ENCODE data around the gene DLEC1. TPM values are rescaled to one million over a fixed set of nuclear protein-coding genes. Genes with fewer than 3 reads are reported as not detected.
A peak's percentile ranks its signal among the peaks of the same experiment; 100 is the strongest.

Gene DLEC1
- total and polyA plus RNA-seq, 2 experiments from 2014 or later: 0.31 to 0.66 TPM

DNA sequence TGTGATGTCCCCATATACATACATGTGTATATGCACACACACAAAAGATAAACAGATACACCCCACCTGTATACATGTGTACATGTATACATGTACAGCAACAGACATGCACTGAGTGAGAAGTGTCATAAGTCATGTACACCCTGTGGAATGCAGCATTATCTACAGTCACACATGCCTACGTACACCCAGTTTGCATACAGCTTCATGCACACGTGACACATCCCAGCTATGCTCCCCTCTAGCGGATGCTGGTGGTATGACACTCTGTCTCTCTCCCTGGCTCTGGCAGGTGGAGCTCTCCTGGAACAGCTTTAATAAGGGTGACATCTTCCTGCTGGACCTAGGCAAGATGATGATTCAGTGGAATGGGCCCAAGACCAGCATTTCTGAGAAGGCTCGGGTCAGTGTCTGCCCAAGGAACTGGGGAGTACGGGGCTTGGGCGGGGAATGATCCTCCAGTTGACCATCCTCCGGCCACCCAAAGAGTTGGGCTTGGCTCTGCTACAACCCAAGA, 42.2 kb upstream of the DLEC1 start (continued):
- TF ChIP-seq CREB1 (CRISPR knock-in tag; IDR thresholded peaks at IDR 0.05; ENCODE audit: low read depth) (peak; percentile 48), ZNF331 (CRISPR knock-in tag; IDR thresholded peaks at IDR 0.05; ENCODE audit: low read depth) (no peak), POLR2AphosphoS5 (IDR thresholded peaks at IDR 0.05; ENCODE audit: low read depth) (no peak)

- Mint-ChIP-seq H3K27me3 (ENCODE audit: insufficient read depth, low read depth, poor library complexity) (peaks cover 12% of the 10 kb centered on the region), H3K9me3 (no peaks in the 10 kb centered on the region), H3K4me1 (peaks cover 21% of the 10 kb centered on the region), H3K27ac (no peak overlapping the region), H3K36me3 (ENCODE audit: low read depth) (0 out of 3 replicates have a peak, but pooled peaks cover 3% of the 10 kb centered on the region), H3K4me3 (no peak overlapping the region)
- Histone ChIP-seq H3K27ac (ENCODE audit: low read depth) (no peak overlapping the region), H3K9me2 (ENCODE audit: insufficient read depth) (no peaks in the 10 kb centered on the region), H3K4me2 (no peak overlapping the region), H4K20me1 (replicated peaks; ENCODE audit: insufficient read depth) (no peaks in the 10 kb centered on the region), H3K4me3 (no peak overlapping the region), H3K4me1 (ENCODE audit: insufficient read depth) (peaks cover 18% of the 10 kb centered on the region), H3F3A (replicated peaks; ENCODE audit: low read depth) (peaks cover 4% of the 10 kb centered on the region; the same call in 1 of the 2 replicates), H2AFZ (no peak overlapping the region), H3K27me3 (ENCODE audit: insufficient read depth) (no peaks in the 10 kb centered on the region; the same call in 1 of the 2 replicates), H3K79me2 (replicated peaks; ENCODE audit: insufficient read depth) (no peaks in the 10 kb centered on the region), H3K36me3 (ENCODE audit: insufficient read depth) (no peaks in the 10 kb centered on the region)
- ATAC-seq: no peak
- TF ChIP-seq ZNF114 (CRISPR knock-in tag; IDR thresholded peaks at IDR 0.05): no peak
- no peak for TF ChIP-seq CREB1 (CRISPR knock-in tag; IDR thresholded peaks at IDR 0.05; ENCODE audit: low read depth)
- no peak for TF ChIP-seq ZNF331 (CRISPR knock-in tag; IDR thresholded peaks at IDR 0.05; ENCODE audit: low read depth)
- no peak for TF ChIP-seq NANOG (IDR thresholded peaks at IDR 0.05; ENCODE audit: borderline replicate concordance)
- TF ChIP-seq, protein P1, sequence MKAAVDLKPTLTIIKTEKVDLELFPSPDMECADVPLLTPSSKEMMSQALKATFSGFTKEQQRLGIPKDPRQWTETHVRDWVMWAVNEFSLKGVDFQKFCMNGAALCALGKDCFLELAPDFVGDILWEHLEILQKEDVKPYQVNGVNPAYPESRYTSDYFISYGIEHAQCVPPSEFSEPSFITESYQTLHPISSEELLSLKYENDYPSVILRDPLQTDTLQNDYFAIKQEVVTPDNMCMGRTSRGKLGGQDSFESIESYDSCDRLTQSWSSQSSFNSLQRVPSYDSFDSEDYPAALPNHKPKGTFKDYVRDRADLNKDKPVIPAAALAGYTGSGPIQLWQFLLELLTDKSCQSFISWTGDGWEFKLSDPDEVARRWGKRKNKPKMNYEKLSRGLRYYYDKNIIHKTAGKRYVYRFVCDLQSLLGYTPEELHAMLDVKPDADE (IDR thresholded peaks at IDR 0.05): no peak
- TF ChIP-seq POLR2AphosphoS5 (IDR thresholded peaks at IDR 0.05; ENCODE audit: low read depth): no peak
- TF ChIP-seq JUNB (IDR thresholded peaks at IDR 0.05; ENCODE audit: unreplicated experiment): no peak
- TF ChIP-seq, protein P2, sequence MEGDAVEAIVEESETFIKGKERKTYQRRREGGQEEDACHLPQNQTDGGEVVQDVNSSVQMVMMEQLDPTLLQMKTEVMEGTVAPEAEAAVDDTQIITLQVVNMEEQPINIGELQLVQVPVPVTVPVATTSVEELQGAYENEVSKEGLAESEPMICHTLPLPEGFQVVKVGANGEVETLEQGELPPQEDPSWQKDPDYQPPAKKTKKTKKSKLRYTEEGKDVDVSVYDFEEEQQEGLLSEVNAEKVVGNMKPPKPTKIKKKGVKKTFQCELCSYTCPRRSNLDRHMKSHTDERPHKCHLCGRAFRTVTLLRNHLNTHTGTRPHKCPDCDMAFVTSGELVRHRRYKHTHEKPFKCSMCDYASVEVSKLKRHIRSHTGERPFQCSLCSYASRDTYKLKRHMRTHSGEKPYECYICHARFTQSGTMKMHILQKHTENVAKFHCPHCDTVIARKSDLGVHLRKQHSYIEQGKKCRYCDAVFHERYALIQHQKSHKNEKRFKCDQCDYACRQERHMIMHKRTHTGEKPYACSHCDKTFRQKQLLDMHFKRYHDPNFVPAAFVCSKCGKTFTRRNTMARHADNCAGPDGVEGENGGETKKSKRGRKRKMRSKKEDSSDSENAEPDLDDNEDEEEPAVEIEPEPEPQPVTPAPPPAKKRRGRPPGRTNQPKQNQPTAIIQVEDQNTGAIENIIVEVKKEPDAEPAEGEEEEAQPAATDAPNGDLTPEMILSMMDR (conservative IDR thresholded peaks at IDR 0.05; ENCODE audit: low read depth in 2 of 2): no peak
- no peak for TF ChIP-seq STAT1 (IDR thresholded peaks at IDR 0.05; ENCODE audit: unreplicated experiment)
- DNase-seq (ENCODE audit: low spot score): no peak
Observed at GRCh38 chr3:37997342-37997741, 41.7 kb upstream of the DLEC1 start.

- H3K4me3 Mint-ChIP-seq: no peak overlapping the region; the same call in 2 of the 3 replicates
Observed at GRCh38 chr3:37997791-37998370, 41.1 kb upstream of the DLEC1 start.

More at GRCh38 chr3:37997791-37998370, 41.1 kb upstream of the DLEC1 start:
- Mint-ChIP-seq H3K4me1 (peaks cover 21% of the 10 kb centered on the region), H3K9me3 (no peaks in the 10 kb centered on the region), H3K27ac (no peak overlapping the region), H3K36me3 (ENCODE audit: low read depth) (0 out of 3 replicates have a peak, but pooled peaks cover 3% of the 10 kb centered on the region), H3K27me3 (ENCODE audit: insufficient read depth, low read depth, poor library complexity) (peaks cover 10% of the 10 kb centered on the region)
- H3K36me3 ChIP-seq (ENCODE audit: insufficient read depth): no peaks in the 10 kb centered on the region
- no peak for ATAC-seq
- H3K4me3 ChIP-seq: peak overlapping the region; percentile 69; the same call in 1 of the 2 replicates
- H3K27ac ChIP-seq (ENCODE audit: low read depth): no peak overlapping the region
- H3K79me2 ChIP-seq (replicated peaks; ENCODE audit: insufficient read depth): no peaks in the 10 kb centered on the region
- peaks cover 18% of the 10 kb centered on the region for H3K4me1 ChIP-seq (ENCODE audit: insufficient read depth)
- H3K27me3 ChIP-seq (ENCODE audit: insufficient read depth): no peaks in the 10 kb centered on the region; the same call in 1 of the 2 replicates
- H2AFZ ChIP-seq: no peak overlapping the region
- peaks cover 4% of the 10 kb centered on the region; the same call in 1 of the 2 replicates for H3F3A ChIP-seq (replicated peaks; ENCODE audit: low read depth)
- TF ChIP-seq, protein P1 (IDR thresholded peaks at IDR 0.05): no peak
- peak overlapping the region; percentile 97; the same call in 1 of the 2 replicates for H3K4me2 ChIP-seq
- DNase-seq (ENCODE audit: low spot score): no peak
- H3K9me2 ChIP-seq (ENCODE audit: insufficient read depth): no peaks in the 10 kb centered on the region
- no peaks in the 10 kb centered on the region for H4K20me1 ChIP-seq (replicated peaks; ENCODE audit: insufficient read depth)

Measured in GM23338 (cell line).